ENCODE measurements around the gene GIMAP1.

GRCh38 chr7:150719436-150719835 lies 3.0 kb downstream of the GIMAP1 start:
- TF ChIP-seq CTCF (IDR thresholded peaks at IDR 0.05) (no peak), POLR2A (IDR thresholded peaks at IDR 0.05) (no peak), POLR2AphosphoS5 (IDR thresholded peaks at IDR 0.05) (no peak)

All from upper lobe of left lung (tissue), 4 donors.